GM12874 (cell line): ENCODE results near the gene NAGPA.

Source experiments
- CTCF ChIP-seq: IDR thresholded peaks from 2 replicates; pipeline ENCODE4 v1.5.1; 2011; ENCODE audit warnings: low read depth, mild to moderate bottlenecking, control low read depth, low read length, moderate library complexity; ENCODE audit not compliant: insufficient read depth

The NAGPA gene

GRCh38 chr16:5003211-5003610, 30.5 kb downstream of the NAGPA start:
- TF ChIP-seq CTCF, result no peak

- no peak for TF ChIP-seq CTCF
Observed at GRCh38 chr16:5002699-5003143, 31.0 kb downstream of the NAGPA start.

- TF ChIP-seq CTCF, result no peak
Observed at GRCh38 chr16:5001986-5002385, 31.7 kb downstream of the NAGPA start.

- TF ChIP-seq CTCF, result no peak
Observed at GRCh38 chr16:5001571-5001970, 32.2 kb downstream of the NAGPA start.

GRCh38 chr16:5000573-5001001, 33.1 kb downstream of the NAGPA start:
- no peak for TF ChIP-seq CTCF

- no peak for TF ChIP-seq CTCF
Observed at GRCh38 chr16:4994719-4995434, 38.9 kb downstream of the NAGPA start.

- TF ChIP-seq CTCF, result no peak
Observed at GRCh38 chr16:4991754-4992153, 42.0 kb downstream of the NAGPA start.
